GM12864 (cell line): Measurements from ENCODE around the gene UNC13B.

ENCODE experiments used
- DNase-seq: peaks from one replicate; pipeline ENCODE4 v3.0.0-alpha.2; 2011; ENCODE audit warnings: low read depth
- H3K4me3 ChIP-seq: 2 replicates; pipeline ENCODE4 v1.5.1; 2011; ENCODE audit warnings: mild to moderate bottlenecking, low read depth, low read length, control low read depth
- TF ChIP-seq, protein P1 (sequence below): IDR thresholded peaks from 2 replicates; pipeline ENCODE4 v1.5.1; 2011; ENCODE audit warnings: low read depth, mild to moderate bottlenecking, moderate library complexity, low read length, control low read depth, inconsistent platforms; ENCODE audit errors: missing control alignments

UNC13B gene

DNA sequence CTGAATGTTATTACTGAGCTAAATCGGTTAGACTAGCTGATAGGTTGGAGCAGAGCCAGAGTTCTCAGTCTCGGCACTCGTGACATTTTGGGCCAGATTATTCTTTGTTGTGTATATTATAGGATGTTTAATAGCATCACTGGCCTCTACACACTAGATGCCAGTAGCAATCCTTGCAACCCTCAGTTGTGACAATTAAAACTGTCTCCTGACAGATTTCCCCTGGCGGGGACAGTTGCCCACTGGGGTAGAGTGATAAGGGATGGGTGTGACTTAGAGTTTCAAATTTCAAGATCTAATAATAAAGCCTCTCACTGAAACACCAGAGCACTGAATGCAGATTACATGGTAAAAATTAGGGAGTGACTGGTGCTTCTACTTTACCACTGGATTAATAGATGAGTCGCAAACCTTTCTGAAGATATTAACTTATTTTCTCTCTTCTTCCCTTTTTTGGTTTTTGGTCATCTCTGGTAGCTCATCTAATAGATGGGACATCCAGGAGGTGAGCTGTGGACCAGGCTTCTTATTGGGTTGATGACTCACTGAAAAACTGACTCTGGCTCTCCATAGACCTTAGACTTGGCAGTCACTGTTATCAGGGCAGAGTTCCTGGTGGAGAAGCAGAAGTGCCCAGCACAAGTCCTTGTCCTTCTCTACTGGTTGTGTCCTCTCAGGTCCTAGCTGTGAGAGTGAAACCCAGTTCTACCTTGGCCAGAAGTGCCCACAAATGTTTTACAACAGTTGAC is 150.3 kb downstream of the UNC13B start:
- TF ChIP-seq, protein P1, sequence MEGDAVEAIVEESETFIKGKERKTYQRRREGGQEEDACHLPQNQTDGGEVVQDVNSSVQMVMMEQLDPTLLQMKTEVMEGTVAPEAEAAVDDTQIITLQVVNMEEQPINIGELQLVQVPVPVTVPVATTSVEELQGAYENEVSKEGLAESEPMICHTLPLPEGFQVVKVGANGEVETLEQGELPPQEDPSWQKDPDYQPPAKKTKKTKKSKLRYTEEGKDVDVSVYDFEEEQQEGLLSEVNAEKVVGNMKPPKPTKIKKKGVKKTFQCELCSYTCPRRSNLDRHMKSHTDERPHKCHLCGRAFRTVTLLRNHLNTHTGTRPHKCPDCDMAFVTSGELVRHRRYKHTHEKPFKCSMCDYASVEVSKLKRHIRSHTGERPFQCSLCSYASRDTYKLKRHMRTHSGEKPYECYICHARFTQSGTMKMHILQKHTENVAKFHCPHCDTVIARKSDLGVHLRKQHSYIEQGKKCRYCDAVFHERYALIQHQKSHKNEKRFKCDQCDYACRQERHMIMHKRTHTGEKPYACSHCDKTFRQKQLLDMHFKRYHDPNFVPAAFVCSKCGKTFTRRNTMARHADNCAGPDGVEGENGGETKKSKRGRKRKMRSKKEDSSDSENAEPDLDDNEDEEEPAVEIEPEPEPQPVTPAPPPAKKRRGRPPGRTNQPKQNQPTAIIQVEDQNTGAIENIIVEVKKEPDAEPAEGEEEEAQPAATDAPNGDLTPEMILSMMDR = no peak
- no peak for DNase-seq
- no peak overlapping the region for H3K4me3 ChIP-seq

DNA sequence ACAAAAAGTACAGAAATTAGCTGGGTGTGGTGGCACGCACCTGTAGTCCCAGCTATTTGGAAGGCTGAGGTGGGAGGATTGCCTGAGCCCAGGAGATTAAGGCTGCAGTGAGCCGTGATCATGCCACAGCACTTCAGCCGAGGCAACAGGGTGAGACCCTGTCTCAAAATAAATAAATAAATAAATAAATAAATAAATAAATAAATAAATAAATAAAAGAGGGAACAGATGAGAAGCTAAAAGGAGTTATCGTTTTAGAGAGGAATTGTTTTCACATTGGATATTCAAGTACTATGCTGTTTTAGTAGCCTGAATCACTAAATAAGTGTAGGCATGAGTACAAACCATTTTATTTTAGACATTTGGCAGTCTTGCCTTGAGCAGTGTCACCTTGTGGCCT is 151.7 kb downstream of the UNC13B start:
- no peak for DNase-seq
- no peak overlapping the region for H3K4me3 ChIP-seq
- TF ChIP-seq, protein P1 = no peak

DNA sequence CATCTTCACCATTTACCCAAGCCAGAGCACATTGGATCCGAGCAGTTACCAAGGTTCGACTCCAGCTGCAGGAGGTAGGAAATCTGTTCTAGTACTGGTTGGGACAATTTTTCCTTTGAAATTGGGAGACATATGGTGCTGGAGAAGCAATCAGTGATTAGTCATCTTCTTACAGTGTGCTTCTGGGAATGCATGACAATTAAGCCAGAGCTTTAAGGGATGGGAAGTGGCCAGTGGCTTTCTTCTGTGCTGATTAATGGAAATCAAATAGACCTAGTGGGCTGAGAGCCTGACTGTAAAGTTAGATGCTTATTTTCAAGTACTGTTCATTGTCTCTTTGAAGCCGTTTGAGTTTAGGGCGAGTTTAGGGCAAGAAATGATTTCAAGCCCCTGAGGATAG is 152.1 kb downstream of the UNC13B start:
- TF ChIP-seq, protein P1 = no peak
- no peak for DNase-seq
- no peak overlapping the region for H3K4me3 ChIP-seq

DNA sequence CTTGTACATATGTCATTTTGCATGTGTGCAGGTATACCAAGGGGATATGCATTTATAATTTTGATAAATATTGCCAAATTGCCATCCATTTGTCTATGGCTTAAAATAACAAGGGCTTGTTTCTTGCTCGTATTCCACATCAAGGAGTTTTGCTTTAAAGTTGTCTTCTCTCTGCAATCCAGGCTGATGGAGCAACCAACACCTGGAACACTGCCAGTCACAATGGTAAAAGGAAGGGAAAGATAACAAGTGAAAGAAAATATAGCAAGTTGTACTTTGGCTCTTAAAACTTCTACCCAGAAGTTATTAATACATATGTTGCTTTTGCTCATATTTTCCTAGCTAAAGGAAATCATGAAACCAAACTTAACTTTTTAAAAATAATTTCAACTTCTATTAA is 156.9 kb downstream of the UNC13B start:
- TF ChIP-seq, protein P1 = no peak
- no peak for DNase-seq

DNA sequence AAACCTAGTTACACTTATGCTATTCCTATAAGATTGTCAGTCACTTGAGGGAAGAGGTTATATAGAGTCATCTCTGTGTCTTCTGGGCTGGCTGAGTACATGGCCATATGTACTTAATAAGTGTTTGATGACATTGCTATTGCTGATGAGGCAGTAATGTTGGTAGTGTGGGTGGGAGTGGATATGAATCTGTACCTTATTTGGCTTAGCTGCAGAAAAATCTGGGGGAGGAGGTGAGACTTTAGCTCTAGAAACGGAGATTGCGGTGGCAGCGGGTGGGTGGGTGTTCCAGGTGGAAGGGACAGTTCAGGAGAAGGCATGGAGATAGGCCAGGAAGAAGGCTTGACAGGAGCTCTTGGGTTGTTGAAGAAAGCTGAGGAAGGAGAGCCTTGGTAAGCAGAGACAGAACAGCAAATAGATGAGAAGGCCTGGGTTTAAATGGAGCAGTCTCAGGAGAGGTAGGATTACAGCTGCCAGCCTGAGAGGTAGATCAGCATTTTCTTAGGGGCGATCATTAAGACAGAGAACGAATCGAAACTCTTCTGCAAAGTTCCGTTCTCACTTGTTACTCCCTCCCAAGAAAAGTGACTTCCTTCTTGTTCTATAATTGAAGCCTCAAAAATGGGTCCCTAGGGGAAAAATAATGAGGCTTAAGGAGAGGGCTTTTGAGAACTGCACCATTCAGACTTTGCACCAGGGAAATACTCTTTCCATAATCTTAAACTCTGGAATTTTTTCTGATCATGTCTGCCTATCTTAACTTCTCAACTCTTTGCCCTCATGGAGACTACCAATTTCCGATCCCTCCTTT is 160.5 kb downstream of the UNC13B start:
- H3K4me3 ChIP-seq = no peak overlapping the region
- TF ChIP-seq, protein P1 = no peak
- DNase-seq = peak; percentile 27

More for the DNA sequence above, 156.9 kb downstream of the UNC13B start:
- no peak overlapping the region for H3K4me3 ChIP-seq

DNA sequence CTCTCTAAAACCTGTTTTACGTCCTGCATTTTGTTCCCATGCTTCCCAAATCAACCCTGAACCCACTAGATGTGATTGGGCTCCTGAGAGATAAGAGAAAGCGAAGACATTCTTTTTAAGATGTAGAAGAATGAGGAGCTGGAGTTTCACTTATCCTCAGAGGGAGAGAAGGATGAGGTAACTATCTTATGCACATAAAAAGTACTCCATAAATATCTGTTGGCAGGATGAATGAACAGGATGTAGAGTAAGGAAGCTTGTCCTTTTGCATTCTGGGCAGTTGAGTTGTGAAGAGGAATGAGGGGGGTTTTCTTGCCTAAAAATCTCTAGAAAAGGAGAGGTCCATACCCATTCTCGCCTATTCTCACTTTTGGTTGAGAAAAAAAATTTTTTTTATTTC is 163.2 kb downstream of the UNC13B start:
- TF ChIP-seq, protein P1 = no peak
- DNase-seq = no peak
- no peak overlapping the region for H3K4me3 ChIP-seq

DNA sequence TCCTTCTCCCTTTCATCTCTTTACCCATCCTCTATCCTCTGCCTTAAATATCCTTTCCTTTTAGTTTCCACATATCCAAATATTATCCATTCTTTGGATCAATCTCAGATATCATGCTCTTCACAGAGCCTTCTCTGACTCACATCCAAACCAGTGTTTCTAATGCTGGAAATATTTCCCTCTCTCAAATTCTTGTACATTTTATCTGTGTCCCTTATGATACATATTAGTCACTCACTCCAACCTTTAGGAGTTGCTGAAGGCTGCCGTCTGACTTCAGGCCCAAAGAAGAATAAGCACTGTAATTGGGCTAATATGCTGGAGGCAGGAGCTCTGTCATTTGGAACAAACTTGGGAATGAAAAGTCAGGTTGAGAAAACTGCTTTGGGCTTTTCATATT is 171.7 kb downstream of the UNC13B start:
- TF ChIP-seq, protein P1 = no peak
- H3K4me3 ChIP-seq = no peak overlapping the region
- no peak for DNase-seq
